Spleen (tissue), 7 donors: ENCODE measurements around the gene SETX.

Source experiments
- POLR2A ChIP-seq, 3 donors: fragments of 450-650 bp; IDR thresholded peaks; one replicate each; pipeline ENCODE4 v1.5.1; 2017; ENCODE audit warnings: antibody characterized with exemption in 3 of 3, mild to moderate bottlenecking in 1 of 3
- POLR2AphosphoS5 ChIP-seq, 3 donors: sonication (generic); formaldehyde crosslinking; IDR thresholded peaks; one replicate each; pipeline ENCODE4 v1.5.1; 2017; ENCODE audit warnings: antibody characterized with exemption in 3 of 3
- TF ChIP-seq, protein P1 (sequence below), 11 experiments: fragments of 200-600 bp in 7 of 11; fragments of 450-650 bp in 4 of 11; sonication (generic) in 4 of 11; IDR thresholded peaks in 8 of 11; conservative IDR thresholded peaks in 3 of 11; 1 replicate in 7 of 11; 2 replicates in 4 of 11; pipeline versions ENCODE4 v1.4.0 to v1.8.0; 2016 to 2021; ENCODE audit warnings: antibody characterized with exemption in 11 of 11, inconsistent platforms in 4 of 11, mild to moderate bottlenecking in 1 of 11
- donor health status: DM: no; HTN: no; CAD: no; lungs with moderate emphysema.
- donor health status: DM: no; HTN: no; CAD: no.
- donor health status: DM: no; HTN: no; CAD: no.

- TF ChIP-seq, protein P1, sequence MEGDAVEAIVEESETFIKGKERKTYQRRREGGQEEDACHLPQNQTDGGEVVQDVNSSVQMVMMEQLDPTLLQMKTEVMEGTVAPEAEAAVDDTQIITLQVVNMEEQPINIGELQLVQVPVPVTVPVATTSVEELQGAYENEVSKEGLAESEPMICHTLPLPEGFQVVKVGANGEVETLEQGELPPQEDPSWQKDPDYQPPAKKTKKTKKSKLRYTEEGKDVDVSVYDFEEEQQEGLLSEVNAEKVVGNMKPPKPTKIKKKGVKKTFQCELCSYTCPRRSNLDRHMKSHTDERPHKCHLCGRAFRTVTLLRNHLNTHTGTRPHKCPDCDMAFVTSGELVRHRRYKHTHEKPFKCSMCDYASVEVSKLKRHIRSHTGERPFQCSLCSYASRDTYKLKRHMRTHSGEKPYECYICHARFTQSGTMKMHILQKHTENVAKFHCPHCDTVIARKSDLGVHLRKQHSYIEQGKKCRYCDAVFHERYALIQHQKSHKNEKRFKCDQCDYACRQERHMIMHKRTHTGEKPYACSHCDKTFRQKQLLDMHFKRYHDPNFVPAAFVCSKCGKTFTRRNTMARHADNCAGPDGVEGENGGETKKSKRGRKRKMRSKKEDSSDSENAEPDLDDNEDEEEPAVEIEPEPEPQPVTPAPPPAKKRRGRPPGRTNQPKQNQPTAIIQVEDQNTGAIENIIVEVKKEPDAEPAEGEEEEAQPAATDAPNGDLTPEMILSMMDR (IDR thresholded peaks at IDR 0.05 in 8 of 11, conservative IDR thresholded peaks at IDR 0.05 in 3 of 11), result no peak
- no peak for TF ChIP-seq POLR2A (IDR thresholded peaks at IDR 0.05)
- TF ChIP-seq POLR2AphosphoS5 (IDR thresholded peaks at IDR 0.05), result no peak
These were observed 6.1 kb downstream of the SETX start for GRCh38 chr9:132348676-132349075.
